Natural killer cell (primary cell): ENCODE measurements around the gene LDLRAD4. TPM values are rescaled to one million over a fixed set of nuclear protein-coding genes. Genes with fewer than 3 reads are reported as not detected.
A peak's percentile ranks its signal among the peaks of the same experiment; 100 is the strongest.

Source experiments
- ATAC-seq, 3 donors: fragments of 150-1000 bp in 2 of 3; fragments of 200-7000 bp in 1 of 3; cut with Tn5 transposase; 1 replicate in 1 of 3; 2 replicates in 2 of 3; pipeline ENCODE4 v1.10.0; 2021; ENCODE audit warnings: mild to moderate bottlenecking in 2 of 3, moderate library complexity in 2 of 3
- DNase-seq, 2 donors: peaks; one replicate each; pipeline versions ENCODE4 v3.0.0 to v3.0.0-alpha.2; 2013 to 2021; ENCODE audit warnings: mixed read lengths in 1 of 2
- H3K27ac ChIP-seq: one replicate; pipeline ENCODE4 v1.5.1; 2013; ENCODE audit warnings: mild to moderate bottlenecking, low read length
- H3K27me3 ChIP-seq: one replicate; pipeline ENCODE4 v1.6.1; 2013; ENCODE audit warnings: low read length; ENCODE audit not compliant: control insufficient read depth, insufficient read depth
- H3K36me3 ChIP-seq: one replicate; pipeline ENCODE4 v1.6.1; 2013; ENCODE audit warnings: low read length; ENCODE audit not compliant: control insufficient read depth, insufficient read depth
- H3K4me1 ChIP-seq: one replicate; pipeline ENCODE4 v1.6.1; 2013; ENCODE audit warnings: low read length; ENCODE audit not compliant: control insufficient read depth, insufficient read depth
- H3K4me3 ChIP-seq: one replicate; pipeline ENCODE4 v1.5.1; 2013; ENCODE audit warnings: low read length
- H3K9me3 ChIP-seq: one replicate; pipeline ENCODE4 v1.6.1; 2013; ENCODE audit warnings: low read length; ENCODE audit not compliant: control insufficient read depth, insufficient read depth
- H3K27ac Mint-ChIP-seq, 2 donors: one replicate each; pipeline ENCODE4 v1.8.0; 2022; ENCODE audit warnings: mild to moderate bottlenecking in 2 of 2, mixed read lengths in 2 of 2, moderate library complexity in 1 of 2
- H3K27me3 Mint-ChIP-seq, 2 donors: one replicate each; pipeline ENCODE4 v1.8.0; 2022; ENCODE audit warnings: low read depth in 2 of 2, mixed read lengths in 2 of 2
- H3K36me3 Mint-ChIP-seq: one replicate; pipeline ENCODE4 v1.8.0; 2022; ENCODE audit warnings: mixed read lengths
- H3K4me1 Mint-ChIP-seq, 2 donors: one replicate each; pipeline ENCODE4 v1.8.0; 2022; ENCODE audit warnings: mixed read lengths in 2 of 2
- H3K4me3 Mint-ChIP-seq: one replicate; pipeline ENCODE4 v1.8.0; 2022; ENCODE audit warnings: mild to moderate bottlenecking, moderate library complexity, mixed read lengths
- H3K9me3 Mint-ChIP-seq, 2 donors: one replicate each; pipeline ENCODE4 v1.8.0; 2022; ENCODE audit warnings: mixed read lengths in 2 of 2
- CTCF ChIP-seq: fragments of 200-600 bp; IDR thresholded peaks from one replicate; pipeline ENCODE4 v1.8.0; 2022; ENCODE audit warnings: antibody characterized with exemption
- WGBS: methylation state at CpG from one replicate; pipeline ENCODE4 v1.1.7; 2013; ENCODE audit warnings: missing lambda C conversion rate; ENCODE audit not compliant: insufficient coverage; 5-methylcytosine and 5-hydroxymethylcytosine counted together
- intact Hi-C: fragments of 100-400 bp; cut with micrococcal nuclease; formaldehyde crosslinking; loops from one replicate; pipeline ENCODE4 v1.14.2; 2022
- total RNA-seq, 4 donors: library from RNA; stranded (reverse); fragments of 120-200 nt in 1 of 4; gene quantifications; one replicate each; pipeline versions ENCODE4 v1.2.3 to v1.2.4, GENCODE V29; 2013 to 2022

The LDLRAD4 gene
- total RNA-seq, 3 donors from 2014 or later (not counting 1 experiment from before 2014, with no cell fraction given), result 24.0 to 36.3 (median 29.2) TPM

GRCh38 chr18:13485182-13485581 is 266.6 kb downstream of the LDLRAD4 start:
- Histone ChIP-seq H3K9me3 (no peaks in the 10 kb centered on the region), H3K36me3 (peaks cover 3% of the 10 kb centered on the region), H3K4me1 (peaks cover 28% of the 10 kb centered on the region), H3K4me3 (no peak overlapping the region), H3K27ac (no peak overlapping the region), H3K27me3 (no peaks in the 10 kb centered on the region)
- intact Hi-C loops, result no loop called here
- H3K27me3 Mint-ChIP-seq, result no peaks in the 10 kb centered on the region
- peaks cover 35 to 53% of the 10 kb centered on the region in 2 donors for H3K4me1 Mint-ChIP-seq
- no peak for ATAC-seq
- WGBS, result 80% methylated on average over 6 of the region's 6 CpGs
- DNase-seq, result no peak
- no peaks in the 10 kb centered on the region for H3K9me3 Mint-ChIP-seq
- peak overlapping the region; percentile 68 to 80 for H3K27ac Mint-ChIP-seq
- TF ChIP-seq CTCF, result no peak
- H3K36me3 Mint-ChIP-seq, result no peaks in the 10 kb centered on the region
- H3K4me3 Mint-ChIP-seq, result no peak overlapping the region

- Histone ChIP-seq H3K27ac (no peak overlapping the region), H3K9me3 (no peaks in the 10 kb centered on the region), H3K4me1 (peaks cover 28% of the 10 kb centered on the region), H3K36me3 (peaks cover 3% of the 10 kb centered on the region), H3K27me3 (no peaks in the 10 kb centered on the region), H3K4me3 (no peak overlapping the region)
- ATAC-seq, result no peak
- no peaks in the 10 kb centered on the region for H3K36me3 Mint-ChIP-seq
- H3K9me3 Mint-ChIP-seq, result no peaks in the 10 kb centered on the region
- no peaks in the 10 kb centered on the region for H3K27me3 Mint-ChIP-seq
- H3K4me1 Mint-ChIP-seq, result peaks cover 35 to 49% of the 10 kb centered on the region in 2 donors
- no peak for DNase-seq
- intact Hi-C loops, result no loop called here
- TF ChIP-seq CTCF, result no peak
- 94% methylated on average over 7 of the region's 7 CpGs for WGBS
- H3K27ac Mint-ChIP-seq, result peak overlapping the region; percentile 68 to 80
- H3K4me3 Mint-ChIP-seq, result no peak overlapping the region
Measured at GRCh38 chr18:13485604-13486003, 267.0 kb downstream of the LDLRAD4 start.

GRCh38 chr18:13486284-13486683 is 267.7 kb downstream of the LDLRAD4 start:
- no peak for TF ChIP-seq CTCF
- peaks cover 5% of the 10 kb centered on the region for H3K36me3 ChIP-seq
- Mint-ChIP-seq H3K36me3 (no peaks in the 10 kb centered on the region), H3K4me3 (no peak overlapping the region), H3K4me1 (peaks cover 35 to 44% of the 10 kb centered on the region in 2 donors), H3K9me3 (no peaks in the 10 kb centered on the region), H3K27me3 (no peaks in the 10 kb centered on the region), H3K27ac (peak overlapping the region; percentile 68 to 80)
- WGBS, result 94% methylated on average over 4 of the region's 5 CpGs
- ATAC-seq, result no peak
- no peaks in the 10 kb centered on the region for H3K27me3 ChIP-seq
- H3K4me1 ChIP-seq, result peaks cover 28% of the 10 kb centered on the region
- H3K4me3 ChIP-seq, result no peak overlapping the region
- no peaks in the 10 kb centered on the region for H3K9me3 ChIP-seq
- no peak for DNase-seq
- H3K27ac ChIP-seq, result no peak overlapping the region
- intact Hi-C loops, result no loop called here

- no peak overlapping the region for H3K4me3 ChIP-seq
- Mint-ChIP-seq H3K4me3 (peak overlapping the region; percentile 57), H3K4me1 (peaks cover 35 to 40% of the 10 kb centered on the region in 2 donors), H3K27me3 (no peaks in the 10 kb centered on the region), H3K9me3 (no peaks in the 10 kb centered on the region), H3K27ac (peak overlapping the region; percentile 80 to 86), H3K36me3 (no peaks in the 10 kb centered on the region)
- 90% methylated on average over 9 of the region's 9 CpGs for WGBS
- intact Hi-C loops, result no loop called here
- H3K27me3 ChIP-seq, result no peaks in the 10 kb centered on the region
- no peaks in the 10 kb centered on the region for H3K9me3 ChIP-seq
- no peak for TF ChIP-seq CTCF
- ATAC-seq (no peak), DNase-seq (no peak)
- H3K36me3 ChIP-seq, result peaks cover 5% of the 10 kb centered on the region
- peaks cover 25% of the 10 kb centered on the region for H3K4me1 ChIP-seq
- no peak overlapping the region for H3K27ac ChIP-seq
Measured at GRCh38 chr18:13486686-13487085, 268.1 kb downstream of the LDLRAD4 start.
